KOPT-K1 (cell line): ENCODE results near the gene FARP1.

Experiments used
- H3K27ac ChIP-seq: fragments of 200-600 bp; sonication (generic); 2 replicates; pipeline ENCODE4 v1.5.1; 2016; ENCODE audit warnings: antibody characterized with exemption, mild to moderate bottlenecking, low read depth, low read length; ENCODE audit not compliant: poor library complexity, severe bottlenecking
- H3K36me3 ChIP-seq: fragments of 200-600 bp; sonication (generic); 2 replicates; pipeline ENCODE4 v1.5.1; 2017; ENCODE audit warnings: antibody characterized with exemption, mild to moderate bottlenecking, low read length, moderate library complexity; ENCODE audit not compliant: insufficient read depth
- H3K9me3 ChIP-seq: fragments of 200-600 bp; sonication (generic); 2 replicates; pipeline ENCODE4 v1.5.1; 2017; ENCODE audit warnings: antibody characterized with exemption, low read length, mild to moderate bottlenecking; ENCODE audit not compliant: insufficient read depth, poor library complexity, severe bottlenecking

FARP1 gene

GRCh38 chr13:98199480-98199879 lies 56.6 kb downstream of the FARP1 start:
- H3K9me3 ChIP-seq = no peaks in the 10 kb centered on the region
- no peaks in the 10 kb centered on the region for H3K36me3 ChIP-seq
- no peak overlapping the region for H3K27ac ChIP-seq

- Histone ChIP-seq H3K27ac (no peak overlapping the region), H3K36me3 (no peaks in the 10 kb centered on the region), H3K9me3 (no peaks in the 10 kb centered on the region)
Observed at GRCh38 chr13:98200211-98200878, 57.5 kb downstream of the FARP1 start.

GRCh38 chr13:98201189-98201588 lies 58.3 kb downstream of the FARP1 start:
- H3K27ac ChIP-seq = no peak overlapping the region
- no peaks in the 10 kb centered on the region for H3K36me3 ChIP-seq

GRCh38 chr13:98201984-98202383 lies 59.1 kb downstream of the FARP1 start:
- Histone ChIP-seq H3K36me3 (no peaks in the 10 kb centered on the region), H3K9me3 (no peaks in the 10 kb centered on the region), H3K27ac (no peak overlapping the region)

More at GRCh38 chr13:98201189-98201588, 58.3 kb downstream of the FARP1 start:
- no peaks in the 10 kb centered on the region for H3K9me3 ChIP-seq

GRCh38 chr13:98203646-98204326 lies 60.9 kb downstream of the FARP1 start:
- Histone ChIP-seq H3K9me3 (no peaks in the 10 kb centered on the region), H3K27ac (no peak overlapping the region), H3K36me3 (no peaks in the 10 kb centered on the region)

- H3K27ac ChIP-seq = no peak overlapping the region
- no peaks in the 10 kb centered on the region for H3K9me3 ChIP-seq
- no peaks in the 10 kb centered on the region for H3K36me3 ChIP-seq
Observed at GRCh38 chr13:98204546-98204945, 61.7 kb downstream of the FARP1 start.

GRCh38 chr13:98206946-98207345 lies 64.1 kb downstream of the FARP1 start:
- no peaks in the 10 kb centered on the region for H3K36me3 ChIP-seq
- H3K27ac ChIP-seq = no peak overlapping the region
- H3K9me3 ChIP-seq = no peaks in the 10 kb centered on the region

GRCh38 chr13:98207416-98207815 lies 64.5 kb downstream of the FARP1 start:
- Histone ChIP-seq H3K27ac (no peak overlapping the region), H3K9me3 (no peaks in the 10 kb centered on the region), H3K36me3 (no peaks in the 10 kb centered on the region)

GRCh38 chr13:98208606-98209005 lies 65.7 kb downstream of the FARP1 start:
- Histone ChIP-seq H3K9me3 (no peaks in the 10 kb centered on the region), H3K27ac (no peak overlapping the region), H3K36me3 (no peaks in the 10 kb centered on the region)

GRCh38 chr13:98212763-98213162 lies 69.9 kb downstream of the FARP1 start:
- H3K36me3 ChIP-seq = no peaks in the 10 kb centered on the region
- H3K27ac ChIP-seq = no peak overlapping the region

GRCh38 chr13:98213354-98213753 lies 70.5 kb downstream of the FARP1 start:
- Histone ChIP-seq H3K36me3 (no peaks in the 10 kb centered on the region), H3K27ac (no peak overlapping the region)

More at GRCh38 chr13:98212763-98213162, 69.9 kb downstream of the FARP1 start:
- no peaks in the 10 kb centered on the region for H3K9me3 ChIP-seq

GRCh38 chr13:98214008-98214643 lies 71.2 kb downstream of the FARP1 start:
- Histone ChIP-seq H3K36me3 (no peaks in the 10 kb centered on the region), H3K9me3 (no peaks in the 10 kb centered on the region), H3K27ac (no peak overlapping the region)

More at GRCh38 chr13:98213354-98213753, 70.5 kb downstream of the FARP1 start:
- H3K9me3 ChIP-seq = no peaks in the 10 kb centered on the region

GRCh38 chr13:98214707-98215106 lies 71.8 kb downstream of the FARP1 start:
- H3K9me3 ChIP-seq = no peaks in the 10 kb centered on the region
- H3K27ac ChIP-seq = no peak overlapping the region
- no peaks in the 10 kb centered on the region for H3K36me3 ChIP-seq

GRCh38 chr13:98215508-98215907 lies 72.6 kb downstream of the FARP1 start:
- H3K9me3 ChIP-seq = no peaks in the 10 kb centered on the region
- H3K36me3 ChIP-seq = no peaks in the 10 kb centered on the region
- H3K27ac ChIP-seq = no peak overlapping the region

- Histone ChIP-seq H3K9me3 (no peaks in the 10 kb centered on the region), H3K36me3 (no peaks in the 10 kb centered on the region), H3K27ac (no peak overlapping the region)
Observed at GRCh38 chr13:98216135-98216565, 73.3 kb downstream of the FARP1 start.
